Esophagus squamous epithelium (tissue), 5 donors: ENCODE results near the gene UNC5B. TPM values are rescaled to one million over a fixed set of nuclear protein-coding genes. Genes with fewer than 3 reads are reported as not detected.
A peak's percentile ranks its signal among the peaks of the same experiment; 100 is the strongest.

ENCODE experiments used
- DNase-seq: peaks from one replicate; lab custom pipeline; 2025; lab: John Stamatoyannopoulos, UW
- H3K27ac ChIP-seq, 4 donors: fragments of 200-600 bp; sonication (generic); one replicate each; pipeline ENCODE4 v1.5.1; 2016 to 2019; ENCODE audit warnings: mild to moderate bottlenecking in 1 of 4
- H3K27me3 ChIP-seq, 4 donors: fragments of 200-600 bp; sonication (generic); 1 replicate in 3 of 4; 2 replicates in 1 of 4; pipeline versions ENCODE4 v1.5.1 to v1.6.0; 2017 to 2021; ENCODE audit warnings: antibody characterized with exemption in 1 of 4
- H3K36me3 ChIP-seq, 3 donors: fragments of 200-600 bp; sonication (generic); one replicate each; pipeline ENCODE4 v1.5.1; 2016 to 2019
- H3K4me1 ChIP-seq, 3 donors: fragments of 200-600 bp; sonication (generic); one replicate each; pipeline ENCODE4 v1.5.1; 2017 to 2019
- H3K4me3 ChIP-seq, 4 donors: fragments of 200-600 bp; sonication (generic); 1 replicate in 3 of 4; 2 replicates in 1 of 4; pipeline ENCODE4 v1.5.1; 2016 to 2019; ENCODE audit warnings: mild to moderate bottlenecking in 2 of 4, moderate library complexity in 1 of 4
- H3K9me3 ChIP-seq, 3 donors: fragments of 200-600 bp; sonication (generic); one replicate each; pipeline ENCODE4 v1.5.1; 2016 to 2019
- CTCF ChIP-seq, 6 experiments: fragments of 450-650 bp in 4 of 6; fragments of 200-600 bp in 2 of 6; sonication (generic) in 2 of 6; IDR thresholded peaks; one replicate each; pipeline ENCODE4 v1.5.1; 2016 to 2019; ENCODE audit warnings: antibody characterized with exemption in 6 of 6, mild to moderate bottlenecking in 4 of 6, moderate library complexity in 4 of 6
- POLR2A ChIP-seq, 4 donors: fragments of 450-650 bp; IDR thresholded peaks; one replicate each; pipeline ENCODE4 v1.6.1; 2017; ENCODE audit warnings: antibody characterized with exemption in 4 of 4, mild to moderate bottlenecking in 4 of 4, moderate library complexity in 3 of 4
- WGBS, 2 donors: methylation state at CpG; one replicate each; pipeline ENCODE4 v1.1.5; 2018; 5-methylcytosine and 5-hydroxymethylcytosine counted together
- intact Hi-C: fragments of 100-400 bp; cut with DNase I; formaldehyde crosslinking; loops from one replicate; pipeline ENCODE4 v1.15.0; 2022
- total RNA-seq, 4 donors: library from RNA; depleted of rRNA; stranded (reverse); fragments of >200 nt; gene quantifications; one replicate each; pipeline ENCODE4 v1.1.0, GENCODE V29; 2016
- donor health status: DM: yes; HTN: yes; CAD: no.

Gene UNC5B
- total RNA-seq, 4 donors from 2014 or later = 18.9 to 48.1 (median 28.4) TPM

- intact Hi-C loops = no loop called here
- TF ChIP-seq POLR2A (IDR thresholded peaks at IDR 0.05) (no peak), CTCF (IDR thresholded peaks at IDR 0.05) (no peak)
- no peak overlapping the region for H3K27ac ChIP-seq
- no peaks in the 10 kb centered on the region for H3K36me3 ChIP-seq
- no peak for DNase-seq
- H3K4me3 ChIP-seq = no peak overlapping the region
- WGBS, 2 donors = 79 to 94% methylated on average over 5 to 7 of the region's 8 CpGs
- peaks cover 11 to 85% (median 31%) of the 10 kb centered on the region in 3 donors for H3K4me1 ChIP-seq
- H3K9me3 ChIP-seq = no peaks in the 10 kb centered on the region
- H3K27me3 ChIP-seq = no peaks in the 10 kb centered on the region
Measured at GRCh38 chr10:71266918-71267442, 54.6 kb downstream of the UNC5B start.

DNA sequence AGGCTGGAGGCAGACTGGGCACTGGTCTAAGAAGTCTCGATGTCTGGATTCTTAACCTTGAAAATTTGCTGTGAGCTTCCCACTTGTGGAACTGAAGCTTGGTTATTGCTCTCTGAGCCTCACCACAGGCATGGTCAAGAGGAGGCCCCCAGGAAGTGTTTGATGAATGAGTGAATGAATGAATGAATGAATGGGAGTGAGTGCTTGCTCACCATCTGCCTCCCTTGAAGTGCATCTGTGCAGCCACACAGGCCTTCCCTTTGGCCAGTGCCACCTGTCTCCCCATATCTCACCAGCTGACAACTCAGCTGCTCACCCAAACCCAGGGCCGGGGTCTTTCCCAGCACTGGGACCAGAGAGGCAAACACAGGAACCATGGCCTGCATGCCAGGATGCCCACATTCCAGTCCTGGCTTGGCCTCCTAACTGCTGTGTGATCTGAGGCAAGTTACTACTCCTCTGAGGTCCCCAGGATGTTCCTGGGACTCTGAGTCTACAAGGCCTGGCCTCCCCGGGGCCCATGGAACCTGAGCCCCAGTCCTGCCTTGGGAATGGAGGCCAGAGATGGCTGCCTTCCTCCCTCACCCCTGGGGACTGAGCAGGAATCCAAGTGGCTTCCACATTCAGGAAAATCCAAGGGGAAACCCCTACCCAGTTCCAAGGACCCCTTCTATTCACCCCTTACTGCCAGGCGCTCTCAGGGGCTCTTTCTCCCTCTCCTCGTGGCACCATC is 55.3 kb downstream of the UNC5B start:
- Histone ChIP-seq H3K36me3 (no peaks in the 10 kb centered on the region), H3K9me3 (no peaks in the 10 kb centered on the region), H3K27me3 (no peaks in the 10 kb centered on the region), H3K4me1 (peaks cover 11 to 90% (median 37%) of the 10 kb centered on the region in 3 donors), H3K27ac (no peak overlapping the region), H3K4me3 (no peak overlapping the region)
- TF ChIP-seq POLR2A (IDR thresholded peaks at IDR 0.05) (no peak), CTCF (IDR thresholded peaks at IDR 0.05) (no peak)
- 86 to 91% methylated on average over 4 to 5 of the region's 5 CpGs for whole genome bisulfite sequencing, 2 donors
- intact Hi-C loops = no loop called here
- DNase-seq = no peak

- 49 to 86% methylated on average over 2 to 7 of the region's 8 CpGs for WGBS, 2 donors
- intact Hi-C loops = no loop called here
- no peak for DNase-seq
Measured at GRCh38 chr10:71268247-71268691, 55.9 kb downstream of the UNC5B start.

DNA sequence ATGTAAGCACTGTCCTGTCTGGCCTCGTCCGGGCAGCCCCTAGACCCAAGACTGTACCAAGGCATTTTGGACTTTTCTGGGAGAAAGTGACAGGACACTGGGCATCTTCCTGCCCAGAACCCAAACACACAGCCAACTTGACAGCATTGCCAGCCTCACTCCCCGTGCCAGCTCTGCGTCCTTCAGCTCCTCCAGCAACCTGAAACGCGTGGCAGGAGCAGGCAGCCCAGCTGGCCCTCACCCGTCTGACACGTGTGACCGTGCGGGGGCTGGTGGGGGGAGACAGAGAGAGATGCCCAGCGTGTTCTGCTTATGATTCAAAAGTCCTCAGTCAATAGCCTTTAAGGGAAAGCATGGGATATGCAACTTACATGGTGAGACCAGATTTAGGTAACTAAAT is 56.4 kb downstream of the UNC5B start:
- Histone ChIP-seq H3K9me3 (no peaks in the 10 kb centered on the region), H3K36me3 (no peaks in the 10 kb centered on the region), H3K27me3 (no peaks in the 10 kb centered on the region), H3K27ac (peak overlapping the region in 1 of 4 donors; percentile 5), H3K4me1 (peaks cover 7 to 81% (median 32%) of the 10 kb centered on the region in 3 donors), H3K4me3 (no peak overlapping the region)
- DNase-seq = no peak
- intact Hi-C loops = no loop called here
- WGBS, 2 donors = 64 to 71% methylated on average over 1 to 11 of the region's 11 CpGs
- TF ChIP-seq POLR2A (IDR thresholded peaks at IDR 0.05) (no peak), CTCF (IDR thresholded peaks at IDR 0.05) (no peak)

More at GRCh38 chr10:71268247-71268691, 55.9 kb downstream of the UNC5B start:
- no peak overlapping the region for H3K4me3 ChIP-seq
- TF ChIP-seq POLR2A (IDR thresholded peaks at IDR 0.05) = no peak
- TF ChIP-seq CTCF (IDR thresholded peaks at IDR 0.05) = peak in 4 of 6 experiments; percentile 35 to 57 (median 48)
- peak overlapping the region in 1 of 4 donors; percentile 5 for H3K27ac ChIP-seq
- H3K36me3 ChIP-seq = no peaks in the 10 kb centered on the region
- H3K4me1 ChIP-seq = peaks cover 11 to 86% (median 37%) of the 10 kb centered on the region in 3 donors
- H3K27me3 ChIP-seq = no peaks in the 10 kb centered on the region
- no peaks in the 10 kb centered on the region for H3K9me3 ChIP-seq
